K562 (cell line): ENCODE results near the gene TRIO. TPM values are rescaled to one million over a fixed set of nuclear protein-coding genes. Genes with fewer than 3 reads are reported as not detected.

Experiments used
- DEAF1 ChIP-seq: fragments of 450-650 bp; formaldehyde crosslinking; IDR thresholded peaks from 2 replicates; pipeline ENCODE4 v1.4.0; 2020; ENCODE audit warnings: mild to moderate bottlenecking, moderate library complexity
- SMC3 ChIP-seq: conservative IDR thresholded peaks from 2 replicates; pipeline ENCODE4 v1.6.1; 2011; ENCODE audit warnings: low read depth, low read length, improper control_type of control experiment; ENCODE audit not compliant: insufficient read depth
- STAG1 ChIP-seq: sonication (generic); formaldehyde crosslinking; IDR thresholded peaks from 2 replicates; pipeline ENCODE4 v1.5.0; 2020; ENCODE audit warnings: missing genetic modification reagents, borderline replicate concordance
- ZFP1 ChIP-seq: fragments of 450-650 bp; formaldehyde crosslinking; IDR thresholded peaks from 2 replicates; pipeline ENCODE4 v1.4.0; 2020; ENCODE audit warnings: mild to moderate bottlenecking, mixed read lengths
- ZFP36 ChIP-seq: fragments of 150-350 bp; IDR thresholded peaks from 2 replicates; pipeline ENCODE4 v1.6.1; 2018; ENCODE audit warnings: low read length, low read depth; ENCODE audit not compliant: partially characterized antibody
- polyA plus RNA-seq, 8 experiments: library from polyadenylated mRNA; depleted of rRNA in 4 of 8; stranded (reverse) in 5 of 8; unstranded in 3 of 8; fragments of >200 nt; fragmentation: Nextera tagmentation in 2 of 8; fragmentation: Illumina TruSeq in 1 of 8; extraction: Ambion mirVana in 2 of 8; extraction: Trizol in 1 of 8; gene quantifications; 2 replicates each; pipeline versions ENCODE4 v1.2.1 to v1.2.3, GENCODE V29; 2011 to 2014; ENCODE audit warnings: inconsistent platforms in 1 of 8, missing spikeins in 1 of 8
- total RNA-seq, 7 experiments: library from RNA; depleted of rRNA in 6 of 7; stranded (reverse); fragments of >200 nt in 6 of 7; fragmentation: Illumina TruSeq in 2 of 7; extraction: Trizol in 2 of 7; gene quantifications; 2 replicates each; pipeline versions ENCODE4 v1.2.1 to v1.2.3, GENCODE V29; 2011 to 2021; ENCODE audit warnings: low replicate concordance in 1 of 7
- TF ChIP-seq, protein P1 (sequence below): sonication (generic); formaldehyde crosslinking; IDR thresholded peaks from 2 replicates; pipeline ENCODE4 v1.8.0; 2023; ENCODE audit warnings: missing genetic modification reagents, mild to moderate bottlenecking, borderline replicate concordance

TRIO gene
- total and polyA plus RNA-seq, 9 of the 15 experiments (the other 6 are each of a cell fraction or from before 2014, with no cell fraction given) = 0.24 to 5.0 (median 1.1) TPM

GRCh38 chr5:14351845-14352712 is 208.9 kb downstream of the TRIO start (continued):
- TF ChIP-seq ZFP1 (CRISPR knock-in tag) (no peak), STAG1 (CRISPR knock-in tag) (peak; percentile 69; the same call in 1 of the 2 replicates), ZFP36 (peak; percentile 7), SMC3 (peak; percentile 86), DEAF1 (CRISPR knock-in tag) (peak; percentile 59; the same call in 1 of the 2 replicates)
- TF ChIP-seq, protein P1, sequence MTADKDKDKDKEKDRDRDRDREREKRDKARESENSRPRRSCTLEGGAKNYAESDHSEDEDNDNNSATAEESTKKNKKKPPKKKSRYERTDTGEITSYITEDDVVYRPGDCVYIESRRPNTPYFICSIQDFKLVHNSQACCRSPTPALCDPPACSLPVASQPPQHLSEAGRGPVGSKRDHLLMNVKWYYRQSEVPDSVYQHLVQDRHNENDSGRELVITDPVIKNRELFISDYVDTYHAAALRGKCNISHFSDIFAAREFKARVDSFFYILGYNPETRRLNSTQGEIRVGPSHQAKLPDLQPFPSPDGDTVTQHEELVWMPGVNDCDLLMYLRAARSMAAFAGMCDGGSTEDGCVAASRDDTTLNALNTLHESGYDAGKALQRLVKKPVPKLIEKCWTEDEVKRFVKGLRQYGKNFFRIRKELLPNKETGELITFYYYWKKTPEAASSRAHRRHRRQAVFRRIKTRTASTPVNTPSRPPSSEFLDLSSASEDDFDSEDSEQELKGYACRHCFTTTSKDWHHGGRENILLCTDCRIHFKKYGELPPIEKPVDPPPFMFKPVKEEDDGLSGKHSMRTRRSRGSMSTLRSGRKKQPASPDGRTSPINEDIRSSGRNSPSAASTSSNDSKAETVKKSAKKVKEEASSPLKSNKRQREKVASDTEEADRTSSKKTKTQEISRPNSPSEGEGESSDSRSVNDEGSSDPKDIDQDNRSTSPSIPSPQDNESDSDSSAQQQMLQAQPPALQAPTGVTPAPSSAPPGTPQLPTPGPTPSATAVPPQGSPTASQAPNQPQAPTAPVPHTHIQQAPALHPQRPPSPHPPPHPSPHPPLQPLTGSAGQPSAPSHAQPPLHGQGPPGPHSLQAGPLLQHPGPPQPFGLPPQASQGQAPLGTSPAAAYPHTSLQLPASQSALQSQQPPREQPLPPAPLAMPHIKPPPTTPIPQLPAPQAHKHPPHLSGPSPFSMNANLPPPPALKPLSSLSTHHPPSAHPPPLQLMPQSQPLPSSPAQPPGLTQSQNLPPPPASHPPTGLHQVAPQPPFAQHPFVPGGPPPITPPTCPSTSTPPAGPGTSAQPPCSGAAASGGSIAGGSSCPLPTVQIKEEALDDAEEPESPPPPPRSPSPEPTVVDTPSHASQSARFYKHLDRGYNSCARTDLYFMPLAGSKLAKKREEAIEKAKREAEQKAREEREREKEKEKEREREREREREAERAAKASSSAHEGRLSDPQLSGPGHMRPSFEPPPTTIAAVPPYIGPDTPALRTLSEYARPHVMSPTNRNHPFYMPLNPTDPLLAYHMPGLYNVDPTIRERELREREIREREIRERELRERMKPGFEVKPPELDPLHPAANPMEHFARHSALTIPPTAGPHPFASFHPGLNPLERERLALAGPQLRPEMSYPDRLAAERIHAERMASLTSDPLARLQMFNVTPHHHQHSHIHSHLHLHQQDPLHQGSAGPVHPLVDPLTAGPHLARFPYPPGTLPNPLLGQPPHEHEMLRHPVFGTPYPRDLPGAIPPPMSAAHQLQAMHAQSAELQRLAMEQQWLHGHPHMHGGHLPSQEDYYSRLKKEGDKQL (CRISPR knock-in tag) = no peak
